Fibroblast of skin of back (primary cell): ENCODE measurements around the gene USP2.

ENCODE experiments used
- DNase-seq: peaks from one replicate; pipeline ENCODE4 v3.0.0-alpha.2; 2013

The USP2 gene

DNA sequence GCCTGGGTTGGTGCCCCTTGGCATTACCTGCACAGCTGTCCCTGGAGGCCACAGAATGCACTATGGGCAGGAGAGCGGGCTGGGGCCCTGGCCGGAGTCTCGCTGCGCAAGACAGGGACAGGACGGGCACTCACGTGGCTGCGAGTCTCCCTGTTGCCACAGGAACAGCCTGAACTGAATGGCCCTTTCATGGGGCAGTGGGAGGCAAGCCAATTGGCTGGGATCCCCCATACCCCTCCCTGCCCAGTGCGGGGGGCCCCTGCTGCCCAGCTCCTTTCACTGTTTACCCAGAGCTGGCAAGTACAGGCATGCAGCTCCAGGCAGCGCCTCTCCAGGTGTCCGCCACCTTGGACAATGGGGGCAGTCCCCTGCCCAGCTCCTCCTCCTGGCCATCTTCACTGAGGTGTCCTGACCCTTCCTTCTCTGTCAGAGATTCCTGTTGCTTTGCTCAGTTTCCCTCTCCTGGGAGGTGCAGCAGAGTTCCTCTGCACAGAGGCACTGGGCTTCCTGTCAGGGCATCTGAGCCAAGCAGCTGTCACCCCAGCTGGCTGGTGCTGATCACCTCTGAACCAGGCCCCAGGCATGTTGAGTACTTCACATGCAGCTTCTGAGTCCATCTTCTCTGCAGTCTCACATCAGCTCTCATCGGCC, 5.2 kb downstream of the USP2 start:
- DNase-seq = no peak

DNA sequence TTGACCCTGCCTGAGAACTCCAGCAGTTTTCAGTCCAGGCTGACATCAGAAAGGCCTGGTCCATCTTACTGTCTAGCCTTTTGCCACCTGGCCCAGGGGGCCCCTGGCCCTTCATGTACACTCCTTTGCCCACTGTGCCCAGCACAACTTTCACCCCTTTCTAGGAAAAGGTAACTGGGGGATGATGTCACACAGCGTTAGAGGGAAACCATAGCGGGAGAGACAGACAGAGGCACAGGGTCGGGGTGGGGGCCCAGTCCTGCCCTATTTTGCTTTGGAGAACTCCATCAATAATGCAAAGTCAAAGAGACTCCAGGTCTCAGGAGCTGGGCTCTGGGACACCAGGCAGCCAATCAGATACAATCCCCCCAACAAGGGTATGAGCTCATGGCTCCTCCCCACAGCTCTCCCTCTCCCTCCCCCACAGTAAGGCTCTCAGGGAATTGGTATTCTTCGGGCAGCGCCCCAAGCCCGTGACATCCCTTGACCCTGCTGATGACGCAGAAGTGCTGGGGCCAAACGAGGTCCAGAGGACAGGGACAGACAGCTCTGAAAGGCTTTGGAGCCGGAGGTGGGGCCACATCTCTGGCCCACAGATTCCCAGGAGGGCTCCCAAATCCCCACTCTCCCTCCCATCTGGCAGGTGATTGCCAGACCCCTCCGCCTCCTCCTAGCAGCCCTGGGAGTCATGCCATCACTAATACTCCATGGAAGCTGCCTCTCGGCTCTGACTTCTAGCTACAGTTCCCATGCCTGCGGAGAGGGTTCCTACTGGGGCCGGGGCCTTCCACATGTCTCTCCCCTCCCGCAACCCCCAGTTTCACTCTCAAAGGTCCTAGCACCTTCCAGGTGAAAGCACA, 5.9 kb downstream of the USP2 start:
- peak; percentile 40 for DNase-seq

DNA sequence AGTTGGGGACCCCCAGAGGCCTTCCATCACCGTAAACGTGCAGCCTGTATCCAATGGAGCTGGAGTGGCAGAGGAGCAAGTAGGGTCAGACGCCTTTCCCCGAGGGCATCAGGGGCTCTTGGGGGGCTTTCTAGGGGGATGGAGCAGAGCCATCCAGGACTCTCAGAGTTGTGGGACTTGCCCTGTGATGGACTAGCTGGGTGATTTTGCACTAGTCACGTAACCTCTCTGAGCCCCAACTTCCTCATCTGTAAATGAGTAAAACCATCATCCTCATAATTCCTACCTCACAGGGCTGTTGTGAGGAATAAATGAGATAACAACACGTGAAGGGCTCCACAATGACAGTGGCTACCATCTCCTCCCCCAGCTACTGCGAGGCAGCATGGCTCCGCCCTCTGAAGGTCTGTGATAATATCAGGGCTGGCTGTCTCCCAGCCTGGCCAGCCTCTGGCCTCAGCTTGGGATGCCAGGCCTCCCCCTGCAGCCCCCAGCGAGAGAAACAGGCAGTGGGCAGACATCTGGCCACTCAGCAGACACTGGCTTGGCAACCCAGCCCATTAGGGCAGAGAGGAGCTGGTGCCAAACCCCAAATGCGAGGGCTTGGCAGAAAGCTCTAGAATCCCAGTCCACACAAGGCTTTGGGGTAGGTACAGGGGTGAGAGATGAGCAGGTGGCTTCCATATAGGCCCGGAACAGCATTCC, 6.7 kb downstream of the USP2 start:
- DNase-seq = no peak

DNA sequence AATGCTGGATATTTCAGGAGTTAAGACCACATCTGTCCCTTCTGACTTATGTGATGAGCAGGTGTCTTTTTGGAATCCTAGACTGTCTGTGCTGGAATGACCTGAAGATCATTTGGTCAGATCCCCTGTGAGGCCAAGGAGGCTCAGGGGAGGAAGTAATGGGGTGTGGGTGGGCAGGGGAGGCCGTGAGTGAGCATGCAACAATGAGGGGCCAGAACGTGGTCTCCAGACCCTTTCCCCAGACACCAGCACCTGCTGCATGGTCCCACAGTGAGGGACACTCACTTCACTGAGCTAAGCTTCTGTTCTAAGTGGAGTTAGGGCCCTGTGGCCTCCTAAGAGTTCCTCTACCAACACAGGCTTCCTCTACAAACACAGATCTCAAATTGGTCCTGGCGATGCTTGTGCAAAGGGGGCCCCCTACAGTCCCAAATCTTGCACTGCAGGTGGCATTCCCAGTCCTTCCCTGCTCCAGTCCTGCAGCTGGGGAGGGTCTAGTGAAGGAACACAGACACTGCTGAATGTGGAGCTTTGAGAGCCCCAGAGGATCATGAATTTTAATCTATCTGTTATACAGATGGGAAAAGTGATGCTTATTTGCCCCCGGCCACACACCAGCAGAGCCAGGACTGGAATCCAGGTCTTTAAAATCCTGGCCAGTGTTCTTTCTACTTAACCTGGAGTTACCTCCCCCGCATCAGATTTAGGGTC, 7.4 kb downstream of the USP2 start:
- DNase-seq = peak; percentile 70

DNA sequence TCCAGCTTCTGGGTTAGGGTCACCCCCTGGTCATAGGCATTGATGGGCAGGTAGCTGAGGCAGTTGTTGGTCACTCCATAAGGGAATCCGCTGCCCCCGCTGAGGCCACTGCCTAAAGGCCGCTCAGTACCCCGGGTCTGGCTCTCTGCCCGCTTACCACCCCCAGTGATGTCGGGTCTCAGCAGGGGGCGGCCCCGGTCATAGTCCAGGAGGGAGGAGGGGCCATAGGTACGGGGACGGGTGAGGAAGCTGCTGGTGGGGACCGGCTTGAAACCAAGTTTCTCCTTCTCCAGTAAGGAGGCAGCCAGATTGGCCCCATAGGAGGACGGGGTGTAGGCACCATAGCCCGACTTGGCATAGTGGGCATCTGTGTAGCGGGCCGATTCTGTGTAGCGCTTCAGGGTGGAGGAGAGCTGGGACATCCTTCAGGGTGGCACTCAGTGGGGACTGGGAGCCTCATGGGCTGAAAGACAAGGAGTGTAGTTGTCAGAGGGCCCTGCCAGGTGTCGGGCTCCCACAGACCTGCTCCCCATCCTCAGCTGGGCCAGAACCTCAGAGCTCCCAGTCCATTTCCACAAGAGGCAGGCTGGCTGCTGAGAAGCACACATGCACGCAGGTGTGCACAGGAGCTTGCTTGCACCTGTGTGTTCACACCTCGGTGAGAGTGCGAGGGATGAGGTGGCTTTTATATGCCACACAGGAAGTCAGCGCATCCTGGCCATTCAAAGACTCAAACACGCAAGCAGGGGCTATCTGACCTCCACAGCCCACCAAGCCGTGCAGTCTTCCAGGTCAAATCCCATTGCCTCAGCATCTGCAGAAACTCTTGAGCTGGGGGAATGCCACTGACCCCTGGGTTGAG, 8.2 kb downstream of the USP2 start:
- no peak for DNase-seq

DNA sequence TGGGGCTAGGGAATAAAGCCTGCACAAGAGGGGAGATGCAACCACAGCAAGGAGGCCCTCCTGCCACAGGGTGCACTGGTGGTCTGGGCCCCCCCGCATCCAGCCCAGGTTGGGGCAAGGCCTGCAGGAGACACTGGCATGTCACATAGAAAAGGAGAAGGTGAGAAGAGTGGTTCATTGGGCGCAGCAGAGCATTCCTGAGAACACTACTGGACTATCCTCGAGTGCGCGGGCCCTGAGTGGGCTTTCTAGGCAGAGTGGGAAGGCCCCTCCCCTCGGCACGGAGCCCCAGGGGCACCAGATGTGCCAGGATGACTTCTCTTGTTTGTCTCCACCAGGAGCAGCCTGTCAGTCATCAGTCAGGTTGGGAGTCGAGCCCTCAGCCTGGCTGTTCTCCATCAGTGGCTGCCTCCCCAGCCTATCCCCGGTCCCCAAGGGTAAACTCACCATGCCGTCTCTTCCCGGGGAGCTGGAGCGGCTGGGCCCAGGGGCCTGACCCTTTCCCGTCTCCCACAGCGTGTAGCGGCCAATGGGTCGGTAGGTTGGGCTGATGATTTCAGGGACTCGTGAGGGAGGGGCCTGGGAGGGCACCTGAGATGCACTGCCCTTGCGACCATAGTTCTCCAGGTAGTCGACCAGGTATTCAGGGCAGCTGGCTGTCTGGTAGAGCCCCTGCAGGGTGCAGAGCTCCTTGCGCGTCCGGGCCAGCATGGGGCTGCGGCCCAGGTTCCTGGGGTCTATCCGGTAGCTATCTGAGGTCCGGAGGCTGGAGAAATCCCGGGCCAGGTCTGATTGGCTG, 9.0 kb downstream of the USP2 start:
- no peak for DNase-seq

DNA sequence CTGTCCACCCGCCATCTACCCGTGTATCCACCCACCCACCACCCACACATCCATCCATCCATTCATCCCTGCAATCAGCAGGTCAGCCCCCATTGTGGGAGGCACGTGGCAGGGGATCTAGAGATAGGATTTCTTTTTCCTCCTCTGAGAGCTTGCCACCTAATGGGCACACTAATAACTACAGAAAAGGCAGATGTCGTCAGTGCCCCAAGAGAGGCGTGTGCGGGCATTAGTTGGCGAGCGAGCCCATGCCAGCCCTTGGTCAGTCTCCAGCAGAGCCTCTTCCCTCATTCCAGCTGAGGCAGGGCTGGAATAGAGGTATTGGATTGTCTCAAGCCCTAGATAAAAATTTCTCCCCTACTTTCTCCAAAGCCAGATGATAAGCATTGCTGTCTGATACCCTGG, 9.7 kb downstream of the USP2 start:
- DNase-seq = no peak

DNA sequence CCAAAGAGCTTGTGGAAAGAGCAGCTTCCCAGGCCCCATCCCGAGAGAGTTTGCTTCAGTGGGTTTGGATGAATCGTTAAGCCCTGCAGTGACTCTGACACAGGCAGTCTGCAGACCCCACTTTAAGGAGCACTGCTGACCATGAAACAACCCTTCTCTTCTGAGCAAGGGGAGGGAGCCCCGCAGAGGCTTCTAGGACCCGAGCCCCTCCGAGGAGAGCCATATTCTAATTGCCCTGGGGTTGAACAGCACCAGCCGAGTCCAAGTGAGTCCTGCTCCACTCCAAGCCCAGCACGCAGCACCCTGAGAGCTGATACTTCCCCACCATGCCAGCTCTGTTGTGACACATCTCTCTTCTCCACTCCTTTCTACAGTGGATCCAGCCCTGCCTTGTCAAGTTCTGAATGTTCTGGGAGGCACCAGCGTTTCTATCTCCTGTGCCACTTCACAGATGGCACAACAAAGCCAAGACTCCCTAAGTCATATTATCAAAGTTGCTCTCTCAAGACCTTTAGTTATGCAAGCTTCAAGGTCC, 10.4 kb downstream of the USP2 start:
- no peak for DNase-seq

DNA sequence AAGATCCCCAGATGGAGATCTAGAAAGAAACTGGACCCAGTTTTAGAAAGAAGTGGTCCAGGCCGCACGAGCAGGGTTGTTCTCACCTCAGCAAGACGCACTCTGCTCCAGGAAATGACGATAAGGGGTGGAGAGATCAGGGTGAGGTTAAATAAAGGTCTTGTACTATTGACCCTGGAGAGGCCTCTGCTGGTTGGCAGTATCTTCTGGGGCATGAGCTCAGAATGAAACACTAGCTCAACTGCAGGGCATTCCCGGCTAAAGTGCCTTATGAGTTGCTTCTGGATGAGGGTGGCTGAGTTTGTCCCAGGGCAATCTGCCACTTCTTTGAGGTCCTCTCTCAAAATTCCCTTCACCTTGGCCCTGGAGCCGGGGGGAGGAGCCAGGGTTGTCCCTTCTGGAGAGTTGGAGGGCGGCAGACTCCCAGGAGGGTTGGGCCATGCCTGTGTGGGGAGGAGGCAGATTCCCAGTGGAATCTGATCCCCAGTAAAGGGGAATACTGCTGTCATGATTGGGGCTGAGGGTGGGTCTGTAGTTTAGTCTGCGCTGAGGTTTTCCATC, 10.9 kb downstream of the USP2 start:
- DNase-seq = no peak

DNA sequence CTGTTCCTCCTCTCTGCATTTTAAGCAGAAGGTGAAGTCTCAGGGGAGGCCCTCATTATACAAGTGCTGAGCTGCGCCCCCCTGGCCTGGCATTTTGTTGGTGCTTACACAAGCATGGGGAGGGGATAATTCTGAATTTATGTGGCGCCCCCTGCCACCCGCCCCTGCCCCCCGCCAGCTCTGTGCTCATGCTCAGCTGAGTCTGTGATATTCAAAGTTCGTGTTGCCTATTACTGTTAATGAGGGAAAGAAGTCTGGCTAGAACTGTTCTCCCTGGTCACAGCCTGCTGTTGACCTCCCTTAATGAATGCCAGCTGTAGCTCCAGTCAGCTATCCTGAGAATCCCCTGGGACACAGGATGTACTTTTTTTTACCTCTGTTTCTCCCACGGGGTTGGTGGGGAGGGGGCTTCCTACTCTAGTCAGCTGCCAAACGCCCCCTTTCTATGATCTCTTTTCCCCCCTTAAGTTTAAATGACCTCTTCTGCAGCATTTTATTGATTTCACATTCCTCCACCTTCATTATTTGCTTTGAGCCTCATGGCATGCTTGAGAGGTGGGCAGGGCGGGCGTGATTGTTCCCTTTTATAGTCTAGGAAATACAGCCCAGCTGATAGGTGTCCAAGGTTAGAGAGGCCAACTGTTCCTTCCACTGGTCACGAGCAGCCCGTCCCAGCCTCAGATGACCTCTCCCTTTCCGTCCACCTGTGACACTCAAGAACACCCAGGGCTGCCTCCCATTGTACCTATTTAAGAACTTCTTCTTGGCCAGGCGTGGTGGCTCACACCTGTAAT, 12.2 kb downstream of the USP2 start:
- DNase-seq = no peak

DNA sequence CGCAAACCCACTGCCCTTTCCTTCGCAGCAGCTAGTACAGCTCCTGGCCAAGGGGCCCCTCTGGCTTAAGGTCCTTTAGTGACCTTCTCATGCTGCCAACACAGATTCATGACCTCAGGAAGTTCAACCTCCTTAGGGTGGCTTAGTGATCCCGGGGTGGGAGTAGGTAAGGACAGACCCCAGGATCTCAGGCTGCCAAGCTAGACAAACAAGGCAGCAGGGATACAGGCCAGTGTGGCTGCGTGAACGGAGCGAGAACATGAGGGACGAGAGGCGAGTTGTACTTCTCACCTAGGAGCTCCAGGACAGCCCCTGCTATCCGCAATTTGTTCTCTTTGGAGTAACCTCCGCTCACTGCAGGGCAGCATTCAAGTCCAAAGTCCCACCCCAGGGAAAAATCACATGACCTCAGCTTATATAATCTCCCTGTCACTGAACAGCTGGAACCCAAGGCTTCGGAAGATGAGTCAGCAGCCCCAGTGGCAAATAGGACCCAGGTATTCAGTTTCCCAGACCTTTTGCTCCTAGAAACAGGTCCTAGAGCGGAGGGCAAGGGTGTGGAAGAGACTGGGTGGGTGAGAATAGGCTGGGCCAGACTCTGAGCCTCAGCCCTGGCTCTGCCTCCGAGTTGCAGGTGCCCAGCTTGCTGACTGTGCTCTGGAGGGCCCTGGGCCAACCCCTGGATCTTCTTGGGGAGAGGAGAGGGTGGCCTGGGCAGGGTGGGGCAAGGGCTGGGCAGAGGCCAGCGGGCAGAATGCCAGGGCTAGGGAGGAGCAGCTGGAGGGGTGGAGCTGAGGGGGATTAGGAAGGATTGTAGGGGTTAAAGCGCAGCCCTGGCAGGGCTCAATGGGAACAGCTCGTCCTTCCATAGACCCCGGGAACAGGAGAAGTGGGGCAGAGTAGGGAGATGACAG, 13.1 kb downstream of the USP2 start:
- peak; percentile 39 for DNase-seq

DNA sequence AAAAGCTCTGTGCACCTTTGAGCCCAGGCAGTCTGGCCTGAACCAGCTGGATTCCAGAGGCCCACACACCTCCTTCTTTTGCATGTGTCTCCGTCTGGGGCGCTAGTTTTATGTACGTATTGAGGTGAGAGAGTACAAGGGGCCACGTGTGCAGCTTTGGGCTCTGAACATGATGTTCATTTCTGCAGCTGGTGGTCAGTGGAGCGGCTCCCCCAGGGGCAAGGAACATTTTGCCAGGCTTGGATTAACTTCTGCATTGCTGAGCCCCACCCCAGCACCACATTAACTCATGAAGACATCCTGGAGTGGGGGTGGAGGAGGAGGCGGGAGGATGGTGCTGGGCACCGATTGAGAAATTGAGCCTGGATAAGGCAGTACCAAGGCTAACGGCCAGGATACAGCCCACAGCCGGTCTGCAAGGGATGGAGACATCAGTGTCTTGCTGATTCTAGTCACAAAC, 13.8 kb downstream of the USP2 start:
- no peak for DNase-seq

DNA sequence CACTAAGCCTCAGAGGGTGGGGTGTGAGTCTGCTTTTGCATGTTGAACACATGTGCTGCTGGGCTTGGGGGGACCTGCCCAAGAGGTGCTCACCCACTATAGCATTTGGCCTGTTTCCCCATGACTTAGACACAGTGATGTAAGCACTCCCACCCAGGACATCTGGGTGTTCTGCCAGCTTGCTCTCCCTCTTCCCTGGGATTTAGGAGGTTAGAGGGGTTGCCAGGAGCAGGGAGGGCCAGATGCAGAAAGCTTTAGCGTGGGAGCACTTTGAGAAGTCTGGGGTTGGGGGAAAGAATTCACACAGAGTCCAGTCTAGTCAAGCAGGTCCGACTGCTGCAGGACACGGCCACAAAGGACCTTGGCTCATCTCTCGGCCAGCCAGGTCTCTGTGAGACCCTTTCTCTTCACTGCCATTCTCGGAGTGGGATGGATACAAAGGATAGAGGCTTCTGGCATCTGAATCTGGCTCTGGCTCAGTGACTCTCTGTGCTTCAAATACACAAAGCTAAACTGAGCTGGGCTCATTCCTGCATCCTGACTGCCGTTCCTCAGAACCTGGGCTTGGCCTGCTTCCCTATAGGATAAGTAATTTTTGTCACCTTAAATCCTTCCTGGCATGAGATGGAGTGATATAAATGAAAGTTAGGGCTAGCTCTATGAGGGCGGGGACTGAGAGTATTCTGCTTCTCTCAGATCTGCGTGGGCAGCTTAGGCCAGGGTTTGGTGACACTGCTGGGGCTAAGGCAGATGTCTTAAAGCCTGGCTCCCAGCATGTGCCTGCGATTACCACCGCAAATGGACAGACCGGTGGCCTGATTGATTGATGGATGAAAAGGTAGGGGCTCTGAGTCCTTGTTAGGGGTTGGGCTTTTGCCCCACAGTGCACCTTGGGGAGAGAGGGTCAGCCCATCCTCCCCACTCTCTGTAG, 14.5 kb downstream of the USP2 start:
- DNase-seq = no peak

DNA sequence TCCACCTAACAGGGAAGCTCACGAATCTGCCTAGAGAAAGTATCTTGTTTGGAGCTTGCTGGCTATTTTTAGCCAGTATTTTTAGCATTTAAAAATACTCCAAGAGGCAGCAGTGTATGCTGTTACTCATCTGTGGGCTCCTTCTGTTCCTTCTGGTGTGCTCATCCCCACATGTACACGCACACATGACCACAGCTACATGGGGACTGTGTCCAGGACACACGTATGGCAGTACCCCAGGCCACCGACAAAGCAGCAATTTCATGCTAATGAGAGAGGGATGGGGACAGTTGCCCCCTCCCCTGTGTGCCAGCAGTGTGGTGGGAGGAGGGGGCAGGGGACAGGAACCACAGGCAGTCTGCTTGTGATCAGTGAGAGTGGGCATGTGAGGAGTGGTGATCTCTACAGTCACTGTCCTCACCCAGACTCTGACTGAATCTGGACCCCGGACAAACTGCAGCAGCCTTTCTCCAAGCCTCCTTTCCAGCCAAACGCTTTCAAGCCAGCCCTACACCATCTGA, 16.4 kb downstream of the USP2 start:
- DNase-seq = peak; percentile 45

DNA sequence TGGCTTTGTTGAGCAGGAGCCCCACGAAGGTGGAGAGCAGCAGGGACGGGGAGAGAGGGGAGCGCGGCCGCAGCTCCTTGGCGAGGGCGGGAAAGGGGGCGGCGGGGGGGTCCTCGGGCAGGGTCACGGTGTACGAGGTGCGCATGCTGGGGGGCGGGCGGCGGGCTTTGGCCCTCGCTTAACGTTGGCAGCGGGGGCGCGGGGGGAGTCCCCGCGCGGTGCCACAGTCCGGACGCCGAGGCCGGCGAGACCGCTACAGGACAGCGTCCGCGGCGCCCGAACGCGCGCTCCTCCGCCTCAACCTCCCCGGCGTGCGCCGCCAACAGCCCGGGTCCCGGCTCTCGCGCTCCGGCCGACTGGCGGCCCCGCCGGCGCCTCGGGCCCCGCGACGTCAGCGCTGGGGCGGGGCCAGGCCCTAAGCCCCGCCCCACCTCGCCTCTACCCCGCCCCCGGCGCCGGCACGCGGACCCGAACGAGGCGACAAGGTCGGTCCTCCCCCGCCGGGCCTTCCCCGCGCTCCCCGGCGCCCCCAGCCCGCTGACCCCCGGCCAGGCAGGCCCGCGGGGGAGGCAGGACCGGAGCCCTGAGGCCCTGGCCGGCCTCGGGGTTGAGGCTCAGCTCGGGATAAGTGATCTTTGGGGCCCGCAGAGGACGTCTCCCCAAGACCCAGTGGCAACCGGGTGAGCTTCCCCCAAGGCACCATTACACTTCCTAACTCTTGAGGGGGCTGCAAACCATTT, 17.5 kb downstream of the USP2 start:
- DNase-seq = peak; percentile 46
